B cell (primary cell): Measurements from ENCODE around the gene SNCAIP. TPM values are rescaled to one million over a fixed set of nuclear protein-coding genes. Genes with fewer than 3 reads are reported as not detected.

Experiments used
- ATAC-seq: fragments of 200-7000 bp; cut with Tn5 transposase; one replicate; pipeline ENCODE4 v1.10.0; 2021; ENCODE audit warnings: low read depth, mild to moderate bottlenecking, moderate number of reproducible peaks, moderate library complexity
- CTCF ChIA-PET: fragments of 350-600 bp; sonication (Branson Sonifier 250); formaldehyde crosslinking; loops from one replicate; lab custom pipeline; 2021; ENCODE audit warnings: antibody characterized with exemption, inconsistent platforms; lab: Charles Lee
- POLR2A ChIA-PET: fragments of 350-600 bp; sonication (Branson Sonifier 250); formaldehyde crosslinking; loops from one replicate; lab custom pipeline; 2021; ENCODE audit warnings: antibody characterized with exemption; lab: Charles Lee
- DNase-seq: peaks from one replicate; pipeline ENCODE4 v3.0.0; 2013
- H2AFZ ChIP-seq: 2 replicates; pipeline ENCODE4 v1.6.1; 2012; ENCODE audit warnings: mild to moderate bottlenecking, low read depth, low read length; ENCODE audit not compliant: insufficient read depth, poor library complexity, severe bottlenecking
- H3K27ac ChIP-seq, 2 donors: 1 replicate in 1 of 2; 2 replicates in 1 of 2; pipeline ENCODE4 v1.5.1; 2012 to 2013; ENCODE audit warnings: low read length in 2 of 2, mild to moderate bottlenecking in 2 of 2, moderate library complexity in 1 of 2
- H3K27me3 ChIP-seq, 4 experiments: fragments of 200-600 bp in 1 of 4; sonication (generic) in 1 of 4; replicated peaks in 1 of 4; 1 replicate in 2 of 4; 2 replicates in 2 of 4; pipeline versions ENCODE4 v1.6.1 to v1.7.0; 2013 to 2016; ENCODE audit warnings: low read length in 3 of 4, mild to moderate bottlenecking in 2 of 4, mixed read lengths in 1 of 4, moderate library complexity in 1 of 4; ENCODE audit not compliant: insufficient read depth in 4 of 4, control insufficient read depth in 3 of 4; ENCODE audit errors: control extremely low read depth in 1 of 4
- H3K36me3 ChIP-seq, 2 experiments: replicated peaks in 1 of 2; 1 replicate in 1 of 2; 2 replicates in 1 of 2; pipeline versions ENCODE4 v1.6.1 to v1.7.1; 2013; ENCODE audit warnings: low read length in 1 of 2; ENCODE audit not compliant: insufficient read depth in 2 of 2, control insufficient read depth in 1 of 2; ENCODE audit errors: control extremely low read depth in 1 of 2, extremely low read depth in 1 of 2
- H3K4me1 ChIP-seq, 2 donors: fragments of 200-600 bp in 1 of 2; sonication (generic) in 1 of 2; 1 replicate in 1 of 2; 2 replicates in 1 of 2; pipeline versions ENCODE4 v1.5.1 to v1.6.1; 2013 to 2017; ENCODE audit warnings: low read length in 2 of 2; ENCODE audit not compliant: control insufficient read depth in 2 of 2, insufficient read depth in 2 of 2
- H3K4me2 ChIP-seq: replicated peaks from 2 replicates; pipeline ENCODE3; 2012; ENCODE audit warnings: mild to moderate bottlenecking, low read depth, low read length; ENCODE audit not compliant: poor library complexity, severe bottlenecking
- H3K4me3 ChIP-seq, 5 experiments: fragments of 200-600 bp in 1 of 5; sonication (generic) in 1 of 5; 1 replicate in 3 of 5; 2 replicates in 2 of 5; pipeline versions ENCODE4 v1.5.1 to v1.7.0; 2011 to 2016; ENCODE audit warnings: low read length in 4 of 5, mild to moderate bottlenecking in 4 of 5, low read depth in 2 of 5, control low read depth in 1 of 5, moderate library complexity in 1 of 5; ENCODE audit not compliant: insufficient read depth in 1 of 5; ENCODE audit errors: control extremely low read depth in 1 of 5, extremely low read depth in 1 of 5
- H3K79me2 ChIP-seq: fragments of 200-600 bp; sonication (generic); one replicate; pipeline ENCODE4 v1.6.0; 2016; ENCODE audit warnings: low read length; ENCODE audit not compliant: control insufficient read depth, insufficient read depth
- H3K9ac ChIP-seq: fragments of 200-600 bp; sonication (generic); 2 replicates; pipeline ENCODE4 v1.6.1; 2017; ENCODE audit warnings: mild to moderate bottlenecking, low read length, moderate library complexity
- H3K9me3 ChIP-seq, 3 donors: one replicate each; pipeline versions ENCODE4 v1.6.1 to v1.7.1; 2013; ENCODE audit warnings: low read length in 2 of 3; ENCODE audit not compliant: control insufficient read depth in 2 of 3, insufficient read depth in 1 of 3; ENCODE audit errors: control extremely low read depth in 1 of 3
- H4K20me1 ChIP-seq: 2 replicates; pipeline ENCODE4 v1.6.0; 2012; ENCODE audit warnings: mild to moderate bottlenecking, low read length; ENCODE audit not compliant: insufficient read depth, control insufficient read depth, poor library complexity, severe bottlenecking
- H3K27ac Mint-ChIP-seq: one replicate; pipeline ENCODE4 v1.8.0; 2021; ENCODE audit warnings: mixed read lengths
- H3K27me3 Mint-ChIP-seq: one replicate; pipeline ENCODE4 v1.8.0; 2021; ENCODE audit warnings: mixed read lengths
- H3K4me1 Mint-ChIP-seq: one replicate; pipeline ENCODE4 v1.8.0; 2021; ENCODE audit warnings: mixed read lengths
- H3K4me3 Mint-ChIP-seq: one replicate; pipeline ENCODE4 v1.8.0; 2021; ENCODE audit warnings: mixed read lengths
- H3K9me3 Mint-ChIP-seq: one replicate; pipeline ENCODE4 v1.8.0; 2022; ENCODE audit warnings: mixed read lengths; ENCODE audit not compliant: insufficient read depth
- EZH2 ChIP-seq: IDR thresholded peaks from 2 replicates; pipeline ENCODE4 v1.6.1; 2012; ENCODE audit warnings: borderline replicate concordance, low read depth, mild to moderate bottlenecking, moderate library complexity, low read length; ENCODE audit not compliant: insufficient read depth, poor library complexity, severe bottlenecking
- WGBS: methylation state at CpG from one replicate; pipeline ENCODE4 v1.1.5; 2013; ENCODE audit warnings: missing lambda C conversion rate; ENCODE audit not compliant: insufficient coverage; 5-methylcytosine and 5-hydroxymethylcytosine counted together
- intact Hi-C: fragments of 100-400 bp; cut with micrococcal nuclease; formaldehyde crosslinking; loops from one replicate; pipeline ENCODE4 v1.10.0; 2022
- polyA plus RNA-seq: library from polyadenylated mRNA; depleted of rRNA; stranded (reverse); fragments of >200 nt; gene quantifications from 2 replicates; pipeline ENCODE4 v1.2.3, GENCODE V29; 2012
- total RNA-seq, 2 donors: library from RNA; stranded (reverse); fragments of 120-200 nt in 1 of 2; gene quantifications; 1 replicate in 1 of 2; 2 replicates in 1 of 2; pipeline versions ENCODE4 v1.2.3 to v1.2.4, GENCODE V29; 2013 to 2022

The SNCAIP gene
- total and polyA plus RNA-seq, 2 donors (not counting 1 experiment from before 2014, with no cell fraction given), result not detected

DNA sequence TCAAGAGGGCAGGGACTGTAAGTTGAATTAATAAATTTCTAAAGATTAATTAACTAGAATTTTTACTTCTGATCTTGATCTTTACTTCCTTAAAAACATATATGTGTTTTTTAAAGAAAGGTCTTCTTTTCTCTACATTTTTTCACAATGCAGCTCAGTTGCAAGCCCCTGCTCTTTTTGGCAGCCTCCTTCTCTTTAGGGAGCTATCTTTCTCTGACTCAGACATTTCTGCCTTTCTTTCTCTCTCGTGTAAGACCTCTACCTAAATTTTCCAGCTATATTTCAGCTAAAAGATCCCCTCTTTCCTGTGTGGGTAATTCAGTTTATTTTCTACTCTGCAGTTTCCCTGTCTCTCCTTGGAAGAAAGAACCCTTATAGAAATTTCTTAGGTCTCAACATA lies 38.3 kb upstream of the SNCAIP start:
- H2AFZ ChIP-seq, result no peak overlapping the region
- no peaks in the 10 kb centered on the region for H3K4me1 ChIP-seq
- no peak for TF ChIP-seq EZH2
- H4K20me1 ChIP-seq, result no peaks in the 10 kb centered on the region
- ChIA-PET POLR2A (no interaction called here), CTCF (no interaction called here)
- peaks cover under 1% of the 10 kb centered on the region for H3K27me3 Mint-ChIP-seq
- H3K27me3 ChIP-seq, result no peaks in the 10 kb centered on the region
- no peak overlapping the region for H3K27ac Mint-ChIP-seq
- H3K4me1 Mint-ChIP-seq, result no peaks in the 10 kb centered on the region
- no peaks in the 10 kb centered on the region for H3K9me3 ChIP-seq
- H3K9ac ChIP-seq, result no peak overlapping the region
- WGBS, result no CpG with 5 or more reads among the region's 1 CpG
- no peak overlapping the region for H3K4me3 ChIP-seq
- ATAC-seq (no peak), DNase-seq (no peak)
- intact Hi-C loops, result no loop called here
- H3K36me3 ChIP-seq, result no peaks in the 10 kb centered on the region
- H3K9me3 Mint-ChIP-seq, result peaks cover 7% of the 10 kb centered on the region
- H3K27ac ChIP-seq, result no peak overlapping the region
- no peaks in the 10 kb centered on the region for H3K79me2 ChIP-seq
- H3K4me3 Mint-ChIP-seq, result no peak overlapping the region
- no peak overlapping the region for H3K4me2 ChIP-seq

DNA sequence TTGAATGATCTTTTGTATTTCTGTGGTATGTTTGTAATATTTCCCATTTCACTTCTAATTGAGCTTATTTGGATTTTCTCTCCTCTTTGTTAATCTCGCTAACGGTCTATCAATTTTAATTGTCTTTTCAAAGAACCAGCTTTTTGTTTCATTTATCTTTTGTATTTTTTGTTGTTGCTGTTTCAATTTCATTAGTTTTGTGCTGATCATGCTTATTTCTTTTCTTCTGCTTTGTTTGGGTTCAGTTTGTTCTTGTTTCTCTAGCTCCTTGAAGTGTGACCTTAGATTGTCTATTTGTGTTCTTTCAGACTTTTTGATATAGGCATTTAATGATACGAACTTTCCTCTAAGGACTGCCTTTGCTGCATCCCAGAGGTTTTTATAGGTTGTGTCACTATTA lies 28.4 kb upstream of the SNCAIP start:
- Histone ChIP-seq H4K20me1 (no peaks in the 10 kb centered on the region), H3K9me3 (no peaks in the 10 kb centered on the region), H3K79me2 (no peaks in the 10 kb centered on the region), H3K4me1 (no peaks in the 10 kb centered on the region), H3K9ac (no peak overlapping the region), H3K27ac (no peak overlapping the region), H3K27me3 (no peaks in the 10 kb centered on the region), H3K4me3 (no peak overlapping the region), H3K36me3 (no peaks in the 10 kb centered on the region), H3K4me2 (no peak overlapping the region), H2AFZ (no peak overlapping the region)
- no peak overlapping the region for H3K4me3 Mint-ChIP-seq
- TF ChIP-seq EZH2, result no peak
- ATAC-seq (no peak), DNase-seq (no peak)
- WGBS, result no CpG with 5 or more reads among the region's 3 CpGs
- no peaks in the 10 kb centered on the region for H3K4me1 Mint-ChIP-seq
- H3K27me3 Mint-ChIP-seq, result no peaks in the 10 kb centered on the region
- no peak overlapping the region for H3K27ac Mint-ChIP-seq
- CTCF ChIA-PET, result no interaction called here
- POLR2A ChIA-PET, result no interaction called here
- peaks cover 6% of the 10 kb centered on the region for H3K9me3 Mint-ChIP-seq
- intact Hi-C loops, result no loop called here
